GM19463 (cell line): ENCODE measurements around the gene ALDH16A1.

Experiments
- ATAC-seq: cut with Tn5 transposase; IDR thresholded peaks from one replicate; pipeline ENCODE4 v1.9.1; 2021; ENCODE audit warnings: mild to moderate bottlenecking, moderate library complexity; ENCODE audit not compliant: unreplicated experiment

ALDH16A1 gene

GRCh38 chr19:49453013-49453756, at the start of gene ALDH16A1:
TSS of gene ALDH16A1 (plus strand) at chr19:49453225. CDS start at chr19:49453332, 107 bp downstream.
- peak; percentile 86 for ATAC-seq

GRCh38 chr19:49403404-49404187, 49.4 kb upstream of the ALDH16A1 start:
- no peak for ATAC-seq

GRCh38 chr19:49407079-49407478, 45.9 kb upstream of the ALDH16A1 start:
- no peak for ATAC-seq

- ATAC-seq, result no peak
Observed at GRCh38 chr19:49407482-49408015, 45.5 kb upstream of the ALDH16A1 start.

- ATAC-seq, result no peak
Observed at GRCh38 chr19:49408816-49409440, 44.1 kb upstream of the ALDH16A1 start.

GRCh38 chr19:49409441-49410029, 43.5 kb upstream of the ALDH16A1 start:
- no peak for ATAC-seq

- ATAC-seq, result no peak
Observed at GRCh38 chr19:49411681-49412326, 41.2 kb upstream of the ALDH16A1 start.

- ATAC-seq, result no peak
Observed at GRCh38 chr19:49413348-49413747, 39.7 kb upstream of the ALDH16A1 start.

- no peak for ATAC-seq
Observed at GRCh38 chr19:49414256-49414655, 38.8 kb upstream of the ALDH16A1 start.

GRCh38 chr19:49415102-49415809, 37.8 kb upstream of the ALDH16A1 start:
- no peak for ATAC-seq

- no peak for ATAC-seq
Observed at GRCh38 chr19:49415810-49416200, 37.2 kb upstream of the ALDH16A1 start.

- no peak for ATAC-seq
Observed at GRCh38 chr19:49417088-49417487, 35.9 kb upstream of the ALDH16A1 start.

GRCh38 chr19:49418511-49418910, 34.5 kb upstream of the ALDH16A1 start:
- ATAC-seq, result no peak

GRCh38 chr19:49419173-49419572, 33.9 kb upstream of the ALDH16A1 start:
- no peak for ATAC-seq

- ATAC-seq, result no peak
Observed at GRCh38 chr19:49420227-49420626, 32.8 kb upstream of the ALDH16A1 start.

- ATAC-seq, result no peak
Observed at GRCh38 chr19:49421039-49421877, 31.8 kb upstream of the ALDH16A1 start.

- no peak for ATAC-seq
Observed at GRCh38 chr19:49421878-49422202, 31.2 kb upstream of the ALDH16A1 start.

GRCh38 chr19:49422407-49423070, 30.5 kb upstream of the ALDH16A1 start:
- no peak for ATAC-seq
